Loucy (cell line): ENCODE results near the gene SLC8B1.

ENCODE experiments used
- H2AFZ ChIP-seq: fragments of 200-600 bp; sonication (generic); 2 replicates; pipeline ENCODE4 v1.6.0; 2016; ENCODE audit warnings: antibody characterized with exemption, mild to moderate bottlenecking, low read length, moderate library complexity
- H3F3A ChIP-seq: fragments of 200-600 bp; 2 replicates; pipeline ENCODE4 v1.6.0; 2016; ENCODE audit warnings: antibody characterized with exemption, low read depth, mild to moderate bottlenecking
- H3K27me3 ChIP-seq: fragments of 200-600 bp; sonication (generic); 2 replicates; pipeline ENCODE4 v1.6.1; 2014; ENCODE audit warnings: low read length, mild to moderate bottlenecking; ENCODE audit not compliant: insufficient read depth, poor library complexity, severe bottlenecking
- H3K36me3 ChIP-seq: fragments of 200-600 bp; sonication (generic); 2 replicates; pipeline ENCODE4 v1.6.1; 2016; ENCODE audit warnings: low read length; ENCODE audit not compliant: insufficient read depth
- H3K4me1 ChIP-seq: fragments of 200-600 bp; sonication (generic); 2 replicates; pipeline ENCODE4 v1.5.1; 2014; ENCODE audit warnings: low read length, mild to moderate bottlenecking; ENCODE audit not compliant: insufficient read depth, poor library complexity, severe bottlenecking
- H3K4me2 ChIP-seq: fragments of 200-600 bp; sonication (generic); 2 replicates; pipeline ENCODE4 v1.6.0; 2014; ENCODE audit warnings: antibody characterized with exemption, low read length, low read depth, mild to moderate bottlenecking; ENCODE audit not compliant: poor library complexity, severe bottlenecking
- H3K4me3 ChIP-seq: fragments of 200-600 bp; sonication (generic); 2 replicates; pipeline ENCODE4 v1.5.1; 2014; ENCODE audit warnings: low read length, mild to moderate bottlenecking, mixed read lengths; ENCODE audit not compliant: poor library complexity, severe bottlenecking
- H3K79me2 ChIP-seq: fragments of 200-600 bp; sonication (generic); 2 replicates; pipeline ENCODE4 v1.6.1; 2014; ENCODE audit warnings: low read length; ENCODE audit not compliant: insufficient read depth
- H3K9ac ChIP-seq: fragments of 200-600 bp; sonication (generic); 2 replicates; pipeline ENCODE4 v1.6.0; 2014; ENCODE audit warnings: mild to moderate bottlenecking, low read depth, low read length, moderate library complexity; ENCODE audit not compliant: poor library complexity, severe bottlenecking
- H3K9me2 ChIP-seq: fragments of 200-600 bp; sonication (generic); replicated peaks from 2 replicates; pipeline ENCODE4 v1.6.1; 2016; ENCODE audit warnings: low read depth, low read length, mixed read lengths
- H3K9me3 ChIP-seq: fragments of 200-600 bp; sonication (generic); 2 replicates; pipeline ENCODE4 v1.6.1; 2014; ENCODE audit warnings: mild to moderate bottlenecking, antibody characterized with exemption, low read length, low read depth; ENCODE audit not compliant: insufficient read depth
- H4K20me1 ChIP-seq: fragments of 200-600 bp; sonication (generic); 2 replicates; pipeline ENCODE4 v1.6.0; 2014; ENCODE audit warnings: antibody characterized with exemption, low read length, mild to moderate bottlenecking; ENCODE audit not compliant: insufficient read depth, poor library complexity, severe bottlenecking
- EZH2phosphoT487 ChIP-seq: fragments of 200-600 bp; IDR thresholded peaks from 2 replicates; pipeline ENCODE4 v1.6.1; 2018; ENCODE audit warnings: antibody characterized with exemption, mild to moderate bottlenecking, moderate library complexity, borderline replicate concordance
- TF ChIP-seq, protein P1 (sequence below): fragments of 200-600 bp; sonication (generic); conservative IDR thresholded peaks from 2 replicates; pipeline ENCODE4 v1.5.1; 2014; ENCODE audit warnings: mild to moderate bottlenecking, antibody characterized with exemption, low read length

Gene SLC8B1

DNA sequence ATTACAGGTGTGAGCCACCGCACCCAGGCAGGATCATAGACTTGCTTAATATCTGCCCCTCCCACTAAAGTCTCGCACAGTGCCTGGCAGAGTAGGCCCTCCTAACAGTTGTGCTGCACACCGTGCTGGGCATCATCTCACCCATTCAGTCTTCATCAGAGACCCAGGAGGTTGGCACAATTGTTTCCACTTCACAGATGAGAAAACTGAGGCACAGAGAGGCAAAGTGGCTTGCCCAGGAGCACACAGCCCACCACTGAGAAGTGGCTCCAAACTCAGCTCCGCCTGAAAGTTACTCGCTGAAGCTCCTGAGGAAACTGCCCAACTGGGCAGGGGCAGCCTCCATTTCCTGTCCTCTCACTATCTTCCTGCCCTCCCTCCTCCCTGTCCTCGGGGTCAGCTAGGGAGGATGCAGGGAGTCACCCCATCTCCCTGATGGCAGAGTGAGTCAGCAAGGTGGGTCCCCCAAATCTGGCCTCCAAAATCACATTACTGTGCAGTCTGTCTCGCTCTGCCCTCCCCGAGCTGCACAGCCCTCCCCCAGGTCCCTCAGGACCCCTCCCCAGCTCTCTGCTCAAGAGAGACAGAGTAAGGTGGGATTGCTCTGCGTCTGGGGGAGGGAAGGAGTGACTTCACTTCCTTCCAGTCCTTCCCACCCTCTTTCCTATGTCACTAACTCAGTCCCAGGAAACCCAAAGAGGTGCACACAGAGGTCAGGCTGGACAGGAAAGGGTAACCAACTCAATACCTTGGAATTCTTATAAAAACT, 5.7 kb downstream of the SLC8B1 start:
- Histone ChIP-seq H3K36me3 (no peaks in the 10 kb centered on the region), H3F3A (no peaks in the 10 kb centered on the region), H3K27me3 (no peaks in the 10 kb centered on the region), H3K9ac (no peak overlapping the region), H3K9me3 (no peaks in the 10 kb centered on the region), H2AFZ (no peak overlapping the region), H3K9me2 (no peaks in the 10 kb centered on the region), H4K20me1 (no peaks in the 10 kb centered on the region), H3K4me2 (no peak overlapping the region), H3K4me1 (peaks cover 5% of the 10 kb centered on the region), H3K79me2 (no peaks in the 10 kb centered on the region), H3K4me3 (no peak overlapping the region)
- no peak for TF ChIP-seq EZH2phosphoT487
- TF ChIP-seq, protein P1, sequence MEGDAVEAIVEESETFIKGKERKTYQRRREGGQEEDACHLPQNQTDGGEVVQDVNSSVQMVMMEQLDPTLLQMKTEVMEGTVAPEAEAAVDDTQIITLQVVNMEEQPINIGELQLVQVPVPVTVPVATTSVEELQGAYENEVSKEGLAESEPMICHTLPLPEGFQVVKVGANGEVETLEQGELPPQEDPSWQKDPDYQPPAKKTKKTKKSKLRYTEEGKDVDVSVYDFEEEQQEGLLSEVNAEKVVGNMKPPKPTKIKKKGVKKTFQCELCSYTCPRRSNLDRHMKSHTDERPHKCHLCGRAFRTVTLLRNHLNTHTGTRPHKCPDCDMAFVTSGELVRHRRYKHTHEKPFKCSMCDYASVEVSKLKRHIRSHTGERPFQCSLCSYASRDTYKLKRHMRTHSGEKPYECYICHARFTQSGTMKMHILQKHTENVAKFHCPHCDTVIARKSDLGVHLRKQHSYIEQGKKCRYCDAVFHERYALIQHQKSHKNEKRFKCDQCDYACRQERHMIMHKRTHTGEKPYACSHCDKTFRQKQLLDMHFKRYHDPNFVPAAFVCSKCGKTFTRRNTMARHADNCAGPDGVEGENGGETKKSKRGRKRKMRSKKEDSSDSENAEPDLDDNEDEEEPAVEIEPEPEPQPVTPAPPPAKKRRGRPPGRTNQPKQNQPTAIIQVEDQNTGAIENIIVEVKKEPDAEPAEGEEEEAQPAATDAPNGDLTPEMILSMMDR = no peak

DNA sequence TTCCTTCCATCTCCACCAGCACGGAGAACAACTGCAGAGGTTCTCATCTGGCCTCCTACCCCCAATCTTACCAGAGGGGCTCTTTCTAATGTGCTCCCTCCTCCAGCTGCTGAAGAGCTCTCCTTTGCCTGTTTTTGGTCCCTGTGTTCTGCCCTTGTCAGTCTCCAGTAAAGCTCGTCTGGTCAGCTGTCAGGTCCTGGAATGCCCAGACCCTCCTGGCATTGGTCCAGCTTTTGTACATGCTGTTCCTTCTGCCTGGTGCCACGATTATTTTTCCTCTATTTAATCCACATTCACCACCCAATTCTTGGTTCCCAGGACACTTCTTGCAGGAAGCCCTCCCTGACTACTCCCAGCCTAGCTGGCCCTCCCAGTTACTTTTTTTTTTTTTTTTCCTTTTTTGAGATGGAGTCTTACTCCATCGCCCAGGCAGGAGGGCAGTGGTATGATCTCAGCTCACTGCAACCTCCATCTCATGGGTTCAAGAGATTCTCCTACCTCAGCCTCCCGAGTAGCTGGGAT, 6.5 kb downstream of the SLC8B1 start:
- H3K9ac ChIP-seq = no peak overlapping the region
- H3K9me3 ChIP-seq = no peaks in the 10 kb centered on the region
- no peaks in the 10 kb centered on the region for H3K36me3 ChIP-seq
- no peaks in the 10 kb centered on the region for H3K9me2 ChIP-seq
- H3F3A ChIP-seq = no peaks in the 10 kb centered on the region
- no peaks in the 10 kb centered on the region for H3K4me1 ChIP-seq
- H3K4me3 ChIP-seq = no peak overlapping the region
- H3K27me3 ChIP-seq = no peaks in the 10 kb centered on the region
- H3K4me2 ChIP-seq = no peak overlapping the region
- H2AFZ ChIP-seq = no peak overlapping the region
- H4K20me1 ChIP-seq = no peaks in the 10 kb centered on the region
- no peak for TF ChIP-seq EZH2phosphoT487
- TF ChIP-seq, protein P1 = no peak
- H3K79me2 ChIP-seq = no peaks in the 10 kb centered on the region

DNA sequence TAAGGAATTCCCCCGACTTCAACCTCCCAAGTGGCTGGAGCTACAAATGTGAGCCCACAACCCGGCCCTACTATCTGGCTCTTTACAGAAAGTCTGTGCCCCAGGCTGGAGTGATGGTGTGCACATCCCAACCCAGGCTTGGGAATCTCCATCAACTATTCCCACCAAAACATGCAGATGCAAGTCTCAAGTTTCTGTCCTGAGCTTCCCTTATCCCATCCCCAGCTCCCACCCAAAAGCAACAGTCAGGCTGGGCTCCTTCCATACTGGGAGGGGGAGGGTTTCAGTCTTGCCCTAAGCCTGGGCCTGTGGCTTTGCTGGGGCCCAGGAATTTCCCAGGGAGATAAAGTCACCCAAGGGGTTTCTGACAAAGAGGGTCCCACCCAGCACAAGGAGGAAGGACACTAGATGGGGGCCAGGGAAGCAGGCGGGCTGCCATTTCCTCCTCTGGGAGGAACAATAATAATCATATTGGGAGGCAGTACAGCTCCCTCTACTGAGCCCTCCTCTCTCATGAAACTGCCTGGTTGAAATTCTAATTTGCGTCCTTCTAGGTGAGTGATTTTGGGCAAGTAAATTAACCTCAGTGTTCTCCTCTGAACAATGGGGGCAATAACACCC, 8.0 kb downstream of the SLC8B1 start:
- Histone ChIP-seq H3K79me2 (no peaks in the 10 kb centered on the region), H3K27me3 (no peaks in the 10 kb centered on the region), H3K36me3 (peaks cover 2% of the 10 kb centered on the region; the same call in 1 of the 2 replicates), H3F3A (no peaks in the 10 kb centered on the region), H3K9ac (no peak overlapping the region), H4K20me1 (no peaks in the 10 kb centered on the region), H2AFZ (0 out of 2 replicates have a peak overlapping the region, but pooled peaks have one; percentile 62), H3K4me3 (no peak overlapping the region), H3K4me2 (no peak overlapping the region), H3K9me2 (no peaks in the 10 kb centered on the region), H3K4me1 (no peaks in the 10 kb centered on the region), H3K9me3 (no peaks in the 10 kb centered on the region)
- TF ChIP-seq EZH2phosphoT487 = no peak
- TF ChIP-seq, protein P1 = peak; percentile 25; the same call in 1 of the 2 replicates
